IMR-90 (cell line): Measurements from ENCODE around the gene MYBPC3. TPM values are rescaled to one million over a fixed set of nuclear protein-coding genes. Genes with fewer than 3 reads are reported as not detected.

Source experiments
- ATAC-seq: fragments of 200-7000 bp; cut with Tn5 transposase; 2 replicates; pipeline ENCODE4 v1.9.1; 2020; ENCODE audit warnings: low read depth, mild to moderate bottlenecking, moderate library complexity
- BruUV-seq: library from RNA; stranded (reverse); fragments of 400-500 nt; replicated peaks from 2 replicates; lab custom pipeline; 2021; lab: Mats Ljungman, UMichigan
- CTCF ChIA-PET: fragments of 300-600 bp; formaldehyde crosslinking; extraction: SDS; loops from one replicate; lab custom pipeline; 2021; ENCODE audit warnings: antibody characterized with exemption; lab: Yijun Ruan, JAX
- POLR2A ChIA-PET: fragments of 300-600 bp; sonication (Branson Sonifier 250); formaldehyde crosslinking; loops from one replicate; lab custom pipeline; 2022; ENCODE audit warnings: antibody characterized with exemption; ENCODE audit not compliant: unreplicated experiment; lab: Charles Lee
- DNase-seq: peaks from one replicate; pipeline ENCODE4 v3.0.0; 2013
- H2AFZ ChIP-seq: replicated peaks from 2 replicates; pipeline ENCODE3; 2013; ENCODE audit warnings: low read length, mild to moderate bottlenecking; ENCODE audit not compliant: poor library complexity
- H2AK5ac ChIP-seq: 2 replicates; pipeline ENCODE4 v1.6.1; 2013; ENCODE audit warnings: low read depth, low read length, inconsistent platforms
- H2AK9ac ChIP-seq: replicated peaks from 2 replicates; pipeline ENCODE3; 2013; ENCODE audit warnings: mild to moderate bottlenecking, low read depth, low read length, moderate library complexity; ENCODE audit not compliant: poor library complexity
- H2BK120ac ChIP-seq: 2 replicates; pipeline ENCODE4 v1.6.1; 2013; ENCODE audit warnings: low read depth, low read length, inconsistent platforms
- H2BK15ac ChIP-seq: 3 replicates; pipeline ENCODE4 v1.6.1; 2013; ENCODE audit warnings: low read depth, low read length, inconsistent platforms
- H2BK20ac ChIP-seq: 2 replicates; pipeline ENCODE4 v1.6.1; 2013; ENCODE audit warnings: low read depth, mild to moderate bottlenecking, inconsistent platforms, low read length, moderate library complexity
- H2BK5ac ChIP-seq: 2 replicates; pipeline ENCODE4 v1.6.1; 2013; ENCODE audit warnings: mild to moderate bottlenecking, low read depth, low read length, inconsistent platforms; ENCODE audit not compliant: poor library complexity, severe bottlenecking
- H3K14ac ChIP-seq: replicated peaks from 2 replicates; pipeline ENCODE4 v1.6.1; 2013; ENCODE audit warnings: low read depth, low read length, inconsistent platforms
- H3K18ac ChIP-seq: 2 replicates; pipeline ENCODE4 v1.6.1; 2013; ENCODE audit warnings: low read depth, low read length, control low read depth
- H3K23ac ChIP-seq: 2 replicates; pipeline ENCODE4 v1.6.1; 2013; ENCODE audit warnings: low read depth, low read length, inconsistent platforms
- H3K27ac ChIP-seq: 2 replicates; pipeline ENCODE4 v1.5.1; 2013; ENCODE audit warnings: mild to moderate bottlenecking, control low read depth, low read length; ENCODE audit not compliant: insufficient read depth
- H3K27me3 ChIP-seq: 2 replicates; pipeline ENCODE4 v1.6.1; 2013; ENCODE audit warnings: low read length; ENCODE audit not compliant: control insufficient read depth, insufficient read depth
- H3K36me3 ChIP-seq: 2 replicates; pipeline ENCODE4 v1.6.1; 2013; ENCODE audit warnings: low read length, mixed read lengths; ENCODE audit not compliant: control insufficient read depth, insufficient read depth
- H3K4ac ChIP-seq: 2 replicates; pipeline ENCODE4 v1.6.1; 2013; ENCODE audit warnings: low read depth, low read length, inconsistent platforms
- H3K4me1 ChIP-seq: 2 replicates; pipeline ENCODE4 v1.6.1; 2013; ENCODE audit warnings: low read length, mixed read lengths; ENCODE audit not compliant: control insufficient read depth, insufficient read depth
- H3K4me2 ChIP-seq: 2 replicates; pipeline ENCODE4 v1.6.1; 2013; ENCODE audit warnings: low read depth, mild to moderate bottlenecking, control low read depth, low read length, moderate library complexity
- H3K4me3 ChIP-seq: 2 replicates; pipeline ENCODE4 v1.5.1; 2013; ENCODE audit warnings: low read depth, mild to moderate bottlenecking, control low read depth, low read length, moderate library complexity; ENCODE audit not compliant: insufficient read depth
- H3K56ac ChIP-seq: 2 replicates; pipeline ENCODE4 v1.6.1; 2013; ENCODE audit warnings: low read length, inconsistent platforms; ENCODE audit not compliant: insufficient read depth; ENCODE audit errors: extremely low read depth
- H3K79me1 ChIP-seq, 2 experiments: 2 replicates each; pipeline ENCODE4 v1.6.1; 2013; ENCODE audit warnings: low read length in 2 of 2, inconsistent platforms in 1 of 2, low read depth in 1 of 2
- H3K9ac ChIP-seq: 2 replicates; pipeline ENCODE4 v1.6.1; 2013; ENCODE audit warnings: low read depth, low read length, control low read depth
- H3K9me1 ChIP-seq: 2 replicates; pipeline ENCODE4 v1.6.1; 2013; ENCODE audit warnings: low read length, inconsistent platforms; ENCODE audit not compliant: insufficient read depth
- H3K9me3 ChIP-seq: 2 replicates; pipeline ENCODE4 v1.6.1; 2013; ENCODE audit warnings: low read length; ENCODE audit not compliant: control insufficient read depth, insufficient read depth
- H4K20me1 ChIP-seq: 2 replicates; pipeline ENCODE4 v1.6.1; 2013; ENCODE audit warnings: low read length, inconsistent platforms; ENCODE audit not compliant: insufficient read depth
- H4K5ac ChIP-seq: 2 replicates; pipeline ENCODE4 v1.6.1; 2013; ENCODE audit warnings: mild to moderate bottlenecking, low read depth, low read length, control low read depth
- H4K8ac ChIP-seq, 2 experiments: 2 replicates each; pipeline ENCODE4 v1.6.1; 2013; ENCODE audit warnings: low read depth in 2 of 2, low read length in 2 of 2, control low read depth in 1 of 2, inconsistent platforms in 1 of 2
- H4K91ac ChIP-seq: 2 replicates; pipeline ENCODE4 v1.6.1; 2013; ENCODE audit warnings: low read depth, low read length, inconsistent platforms; ENCODE audit not compliant: insufficient read depth
- MXI1 ChIP-seq: IDR thresholded peaks from 2 replicates; pipeline ENCODE4 v1.6.1; 2012; ENCODE audit warnings: low read depth, mild to moderate bottlenecking, low read length, moderate library complexity, borderline replicate concordance
- WGBS, 2 experiments: methylation state at CpG; one replicate each; pipeline versions ENCODE4 v1.1.5 to v1.1.7; 2013; ENCODE audit warnings: missing lambda C conversion rate in 2 of 2; ENCODE audit not compliant: insufficient read length in 1 of 2; ENCODE audit errors: extremely low coverage in 2 of 2; 5-methylcytosine and 5-hydroxymethylcytosine counted together
- dilution Hi-C: fragments of 300-500 bp; cut with HindIII; formaldehyde crosslinking; loops from one replicate; pipeline ENCODE4 v1.14.3; 2018; ENCODE audit warnings: low sequenced_read_pairs; ENCODE audit not compliant: unreplicated experiment
- in situ Hi-C: fragments of 300-500 bp; cut with MboI; formaldehyde crosslinking; loops from 3 replicates; pipeline ENCODE4 v1.14.3; 2019; ENCODE audit warnings: low sequenced_read_pairs, inconsistent platforms, mixed read lengths
- intact Hi-C: fragments of 100-400 bp; cut with micrococcal nuclease; formaldehyde crosslinking; loops from 2 replicates; pipeline ENCODE4 v1.10.0; 2022
- polyA plus RNA-seq, 3 experiments: library from polyadenylated mRNA; depleted of rRNA; stranded (reverse); fragments of >200 nt; gene quantifications; 2 replicates each; pipeline ENCODE4 v1.2.3, GENCODE V29; 2012; ENCODE audit warnings: low replicate concordance in 1 of 3
- total RNA-seq: library from RNA; depleted of rRNA; stranded (reverse); fragments of >200 nt; gene quantifications from 2 replicates; pipeline ENCODE4 v1.2.3, GENCODE V29; 2012

The MYBPC3 gene
- total and polyA plus RNA-seq, 2 of the 4 experiments (the other 2 are of a cell fraction) = not detected

- dilution Hi-C loops = no loop called here
- DNase-seq (no peak), ATAC-seq (no peak)
- H3K4me2 ChIP-seq = no peak overlapping the region
- ChIA-PET CTCF (no interaction called here), POLR2A (no interaction called here)
- H3K27me3 ChIP-seq = peaks cover 3% of the 10 kb centered on the region; the same call in 1 of the 2 replicates
- H3K4ac ChIP-seq = no peak overlapping the region
- TF ChIP-seq MXI1 = no peak
- intact Hi-C loops = no loop called here
- H3K4me1 ChIP-seq = no peaks in the 10 kb centered on the region
- H3K9me1 ChIP-seq = no peaks in the 10 kb centered on the region
- no peak overlapping the region for H2BK15ac ChIP-seq
- no peak overlapping the region for H3K18ac ChIP-seq
- H2AFZ ChIP-seq = no peak overlapping the region
- H2AK9ac ChIP-seq = no peak overlapping the region
- H4K91ac ChIP-seq = no peak overlapping the region
- H3K56ac ChIP-seq = no peak overlapping the region
- H4K8ac ChIP-seq = no peak overlapping the region
- no peak overlapping the region for H2AK5ac ChIP-seq
- H4K5ac ChIP-seq = no peak overlapping the region
- H4K20me1 ChIP-seq = no peaks in the 10 kb centered on the region
- H2BK5ac ChIP-seq = no peak overlapping the region
- no peak overlapping the region for H2BK20ac ChIP-seq
- H3K36me3 ChIP-seq = no peaks in the 10 kb centered on the region
- no TSS peak for BruUV-seq
- no peak overlapping the region for H2BK120ac ChIP-seq
- H3K4me3 ChIP-seq = no peak overlapping the region
- no peaks in the 10 kb centered on the region for H3K79me1 ChIP-seq
- H3K9me3 ChIP-seq = no peaks in the 10 kb centered on the region
- WGBS, 2 experiments = 83% methylated on average over 1 of the region's 4 CpGs; no CpG with 5 or more reads in 1 of the 2 experiments
- H3K14ac ChIP-seq = no peak overlapping the region
- H3K9ac ChIP-seq = no peak overlapping the region
- in situ Hi-C loops = no loop called here
- no peak overlapping the region for H3K27ac ChIP-seq
- H3K23ac ChIP-seq = no peak overlapping the region
Observed at GRCh38 chr11:47384498-47384897, 32.0 kb upstream of the MYBPC3 start.
